B cell (primary cell): ENCODE data around the gene ANKRD62. TPM values are rescaled to one million over a fixed set of nuclear protein-coding genes. Genes with fewer than 3 reads are reported as not detected.

Experiments used
- ATAC-seq: fragments of 200-7000 bp; cut with Tn5 transposase; one replicate; pipeline ENCODE4 v1.10.0; 2021; ENCODE audit warnings: low read depth, mild to moderate bottlenecking, moderate number of reproducible peaks, moderate library complexity
- CTCF ChIA-PET: fragments of 350-600 bp; sonication (Branson Sonifier 250); formaldehyde crosslinking; loops from one replicate; lab custom pipeline; 2021; ENCODE audit warnings: antibody characterized with exemption, inconsistent platforms; lab: Charles Lee
- POLR2A ChIA-PET: fragments of 350-600 bp; sonication (Branson Sonifier 250); formaldehyde crosslinking; loops from one replicate; lab custom pipeline; 2021; ENCODE audit warnings: antibody characterized with exemption; lab: Charles Lee
- DNase-seq: peaks from one replicate; pipeline ENCODE4 v3.0.0; 2013
- H2AFZ ChIP-seq: 2 replicates; pipeline ENCODE4 v1.6.1; 2012; ENCODE audit warnings: mild to moderate bottlenecking, low read depth, low read length; ENCODE audit not compliant: insufficient read depth, poor library complexity, severe bottlenecking
- H3K27ac ChIP-seq, 2 donors: 1 replicate in 1 of 2; 2 replicates in 1 of 2; pipeline ENCODE4 v1.5.1; 2012 to 2013; ENCODE audit warnings: low read length in 2 of 2, mild to moderate bottlenecking in 2 of 2, moderate library complexity in 1 of 2
- H3K27me3 ChIP-seq, 4 experiments: fragments of 200-600 bp in 1 of 4; sonication (generic) in 1 of 4; replicated peaks in 1 of 4; 1 replicate in 2 of 4; 2 replicates in 2 of 4; pipeline versions ENCODE4 v1.6.1 to v1.7.0; 2013 to 2016; ENCODE audit warnings: low read length in 3 of 4, mild to moderate bottlenecking in 2 of 4, mixed read lengths in 1 of 4, moderate library complexity in 1 of 4; ENCODE audit not compliant: insufficient read depth in 4 of 4, control insufficient read depth in 3 of 4; ENCODE audit errors: control extremely low read depth in 1 of 4
- H3K36me3 ChIP-seq, 2 experiments: replicated peaks in 1 of 2; 1 replicate in 1 of 2; 2 replicates in 1 of 2; pipeline versions ENCODE4 v1.6.1 to v1.7.1; 2013; ENCODE audit warnings: low read length in 1 of 2; ENCODE audit not compliant: insufficient read depth in 2 of 2, control insufficient read depth in 1 of 2; ENCODE audit errors: control extremely low read depth in 1 of 2, extremely low read depth in 1 of 2
- H3K4me1 ChIP-seq, 2 donors: fragments of 200-600 bp in 1 of 2; sonication (generic) in 1 of 2; 1 replicate in 1 of 2; 2 replicates in 1 of 2; pipeline versions ENCODE4 v1.5.1 to v1.6.1; 2013 to 2017; ENCODE audit warnings: low read length in 2 of 2; ENCODE audit not compliant: control insufficient read depth in 2 of 2, insufficient read depth in 2 of 2
- H3K4me2 ChIP-seq: replicated peaks from 2 replicates; pipeline ENCODE3; 2012; ENCODE audit warnings: mild to moderate bottlenecking, low read depth, low read length; ENCODE audit not compliant: poor library complexity, severe bottlenecking
- H3K4me3 ChIP-seq, 5 experiments: fragments of 200-600 bp in 1 of 5; sonication (generic) in 1 of 5; 1 replicate in 3 of 5; 2 replicates in 2 of 5; pipeline versions ENCODE4 v1.5.1 to v1.7.0; 2011 to 2016; ENCODE audit warnings: low read length in 4 of 5, mild to moderate bottlenecking in 4 of 5, low read depth in 2 of 5, control low read depth in 1 of 5, moderate library complexity in 1 of 5; ENCODE audit not compliant: insufficient read depth in 1 of 5; ENCODE audit errors: control extremely low read depth in 1 of 5, extremely low read depth in 1 of 5
- H3K79me2 ChIP-seq: fragments of 200-600 bp; sonication (generic); one replicate; pipeline ENCODE4 v1.6.0; 2016; ENCODE audit warnings: low read length; ENCODE audit not compliant: control insufficient read depth, insufficient read depth
- H3K9ac ChIP-seq: fragments of 200-600 bp; sonication (generic); 2 replicates; pipeline ENCODE4 v1.6.1; 2017; ENCODE audit warnings: mild to moderate bottlenecking, low read length, moderate library complexity
- H3K9me3 ChIP-seq, 3 donors: one replicate each; pipeline versions ENCODE4 v1.6.1 to v1.7.1; 2013; ENCODE audit warnings: low read length in 2 of 3; ENCODE audit not compliant: control insufficient read depth in 2 of 3, insufficient read depth in 1 of 3; ENCODE audit errors: control extremely low read depth in 1 of 3
- H4K20me1 ChIP-seq: 2 replicates; pipeline ENCODE4 v1.6.0; 2012; ENCODE audit warnings: mild to moderate bottlenecking, low read length; ENCODE audit not compliant: insufficient read depth, control insufficient read depth, poor library complexity, severe bottlenecking
- H3K27ac Mint-ChIP-seq: one replicate; pipeline ENCODE4 v1.8.0; 2021; ENCODE audit warnings: mixed read lengths
- H3K27me3 Mint-ChIP-seq: one replicate; pipeline ENCODE4 v1.8.0; 2021; ENCODE audit warnings: mixed read lengths
- H3K4me1 Mint-ChIP-seq: one replicate; pipeline ENCODE4 v1.8.0; 2021; ENCODE audit warnings: mixed read lengths
- H3K4me3 Mint-ChIP-seq: one replicate; pipeline ENCODE4 v1.8.0; 2021; ENCODE audit warnings: mixed read lengths
- H3K9me3 Mint-ChIP-seq: one replicate; pipeline ENCODE4 v1.8.0; 2022; ENCODE audit warnings: mixed read lengths; ENCODE audit not compliant: insufficient read depth
- CTCF ChIP-seq: fragments of 200-600 bp; IDR thresholded peaks from one replicate; pipeline ENCODE4 v1.8.0; 2022; ENCODE audit warnings: antibody characterized with exemption, mild to moderate bottlenecking
- EZH2 ChIP-seq: IDR thresholded peaks from 2 replicates; pipeline ENCODE4 v1.6.1; 2012; ENCODE audit warnings: borderline replicate concordance, low read depth, mild to moderate bottlenecking, moderate library complexity, low read length; ENCODE audit not compliant: insufficient read depth, poor library complexity, severe bottlenecking
- WGBS: methylation state at CpG from one replicate; pipeline ENCODE4 v1.1.5; 2013; ENCODE audit warnings: missing lambda C conversion rate; ENCODE audit not compliant: insufficient coverage; 5-methylcytosine and 5-hydroxymethylcytosine counted together
- intact Hi-C: fragments of 100-400 bp; cut with micrococcal nuclease; formaldehyde crosslinking; loops from one replicate; pipeline ENCODE4 v1.10.0; 2022
- polyA plus RNA-seq: library from polyadenylated mRNA; depleted of rRNA; stranded (reverse); fragments of >200 nt; gene quantifications from 2 replicates; pipeline ENCODE4 v1.2.3, GENCODE V29; 2012
- total RNA-seq, 2 donors: library from RNA; stranded (reverse); fragments of 120-200 nt in 1 of 2; gene quantifications; 1 replicate in 1 of 2; 2 replicates in 1 of 2; pipeline versions ENCODE4 v1.2.3 to v1.2.4, GENCODE V29; 2013 to 2022

The ANKRD62 gene
- total and polyA plus RNA-seq, 2 donors (not counting 1 experiment from before 2014, with no cell fraction given) = not detected

- peak overlapping the region; percentile 63 for H2AFZ ChIP-seq
- intact Hi-C loops = loop anchor here (1.0 kb wide), 1 partner anchor 70 kb away; no protein-coding TSS in a partner anchor
- peaks cover 52% of the 10 kb centered on the region for H3K4me1 Mint-ChIP-seq
- H3K79me2 ChIP-seq = no peaks in the 10 kb centered on the region
- H3K4me3 ChIP-seq = peak overlapping the region in 3 of 5 experiments; percentile 21 to 47 (median 26)
- peak overlapping the region; percentile 75 for H3K4me2 ChIP-seq
- H3K9me3 Mint-ChIP-seq = no peaks in the 10 kb centered on the region
- POLR2A ChIA-PET = interaction anchor here (0.5 to 1.6 kb wide), 5 partner anchors 17 to 116 kb away, joined by 3 to 7 read pairs (median 7); partner anchors contain the start of gene IMPA2
- ATAC-seq = peak; percentile 89
- H3K27me3 Mint-ChIP-seq = no peaks in the 10 kb centered on the region
- TF ChIP-seq CTCF (no peak), EZH2 (no peak)
- H3K9ac ChIP-seq = peak overlapping the region; percentile 49
- no peaks in the 10 kb centered on the region for H3K27me3 ChIP-seq
- H4K20me1 ChIP-seq = no peaks in the 10 kb centered on the region
- no peaks in the 10 kb centered on the region for H3K36me3 ChIP-seq
- H3K27ac ChIP-seq = peak overlapping the region; percentile 12 to 41
- peaks cover 36 to 49% of the 10 kb centered on the region in 2 donors for H3K4me1 ChIP-seq
- WGBS = 17% methylated on average over 3 of the region's 9 CpGs
- peaks cover 0 to 3% (median 0%) of the 10 kb centered on the region in 3 donors for H3K9me3 ChIP-seq
- peak; percentile 75 for DNase-seq
- CTCF ChIA-PET = interaction anchor here (1.0 to 4.7 kb wide), 8 partner anchors 10 to 316 kb away, joined by 3 to 50 read pairs (median 4); no protein-coding TSS in a partner anchor
- peak overlapping the region; percentile 75 for H3K4me3 Mint-ChIP-seq
- H3K27ac Mint-ChIP-seq = peak overlapping the region; percentile 76
These were observed 43.4 kb upstream of the ANKRD62 start for GRCh38 chr18:12049978-12050811.

- H3K36me3 ChIP-seq = no peaks in the 10 kb centered on the region
- H3K27me3 ChIP-seq = no peaks in the 10 kb centered on the region
- H3K9me3 ChIP-seq = peaks cover 0 to 3% (median 0%) of the 10 kb centered on the region in 3 donors
- Mint-ChIP-seq H3K9me3 (no peaks in the 10 kb centered on the region), H3K27me3 (no peaks in the 10 kb centered on the region), H3K27ac (peak overlapping the region; percentile 37), H3K4me1 (peaks cover 52% of the 10 kb centered on the region), H3K4me3 (no peak overlapping the region)
- POLR2A ChIA-PET = no interaction called here
- ATAC-seq (no peak), DNase-seq (no peak)
- H4K20me1 ChIP-seq = no peaks in the 10 kb centered on the region
- H3K27ac ChIP-seq = no peak overlapping the region
- H3K4me2 ChIP-seq = peak overlapping the region; percentile 40
- WGBS = 75% methylated on average over 1 of the region's 3 CpGs
- H3K4me1 ChIP-seq = peaks cover 36 to 49% of the 10 kb centered on the region in 2 donors
- TF ChIP-seq CTCF = no peak
- no peak for TF ChIP-seq EZH2
- H3K4me3 ChIP-seq = no peak overlapping the region
- H2AFZ ChIP-seq = no peak overlapping the region
- CTCF ChIA-PET = interaction anchor here (0.8 to 4.7 kb wide), 5 partner anchors 13 to 397 kb away, joined by 3 to 50 read pairs (median 3); no protein-coding TSS in a partner anchor
- intact Hi-C loops = loop anchor here (2.0 kb wide), 1 partner anchor 14 kb away; no protein-coding TSS in a partner anchor
- no peaks in the 10 kb centered on the region for H3K79me2 ChIP-seq
- H3K9ac ChIP-seq = peak overlapping the region; percentile 4
These were observed 40.8 kb upstream of the ANKRD62 start for GRCh38 chr18:12052866-12053265.
